Chondrocyte (in vitro differentiated cells): ENCODE measurements around the gene APC2. TPM values are rescaled to one million over a fixed set of nuclear protein-coding genes. Genes with fewer than 3 reads are reported as not detected.
"Not testable (repeated sequence)": the region's sequence is repeated elsewhere in the genome, so short reads cannot be mapped to it uniquely, and the experiment has no call there.

ENCODE experiments used
- DNase-seq: peaks from one replicate; pipeline ENCODE4 v3.0.0; 2021; ENCODE audit warnings: mixed read lengths, low spot score
- H3K27ac Mint-ChIP-seq: one replicate; pipeline ENCODE4 v1.8.0; 2021; ENCODE audit warnings: mild to moderate bottlenecking, moderate library complexity, mixed read lengths; ENCODE audit not compliant: unreplicated experiment
- H3K27me3 Mint-ChIP-seq: 2 replicates; pipeline ENCODE4 v1.8.0; 2021; ENCODE audit warnings: low read depth, mixed read lengths
- H3K36me3 Mint-ChIP-seq: 2 replicates; pipeline ENCODE4 v1.8.0; 2021; ENCODE audit warnings: low read depth, mixed read lengths
- H3K4me1 Mint-ChIP-seq: 2 replicates; pipeline ENCODE4 v1.8.0; 2021; ENCODE audit warnings: low read depth, mild to moderate bottlenecking, mixed read lengths
- H3K4me3 Mint-ChIP-seq: one replicate; pipeline ENCODE4 v1.8.0; 2021; ENCODE audit warnings: mild to moderate bottlenecking, moderate library complexity, mixed read lengths; ENCODE audit not compliant: unreplicated experiment
- H3K9me3 Mint-ChIP-seq: 2 replicates; pipeline ENCODE4 v1.8.0; 2021; ENCODE audit warnings: low read depth, mixed read lengths
- CTCF ChIP-seq: fragments of 200-600 bp; sonication (generic); IDR thresholded peaks from 2 replicates; pipeline ENCODE4 v1.5.0; 2021; ENCODE audit warnings: antibody characterized with exemption, mild to moderate bottlenecking, moderate library complexity
- total RNA-seq: library from RNA; stranded (reverse); gene quantifications from 3 replicates; pipeline ENCODE4 v1.2.1, GENCODE V29; 2021

Gene APC2
- total RNA-seq, 1 donor from 2014 or later, result 3.9 TPM

- Mint-ChIP-seq H3K27me3 (peaks cover 4% of the 10 kb centered on the region), H3K4me3 (no peak overlapping the region), H3K4me1 (no peaks in the 10 kb centered on the region), H3K27ac (no peak overlapping the region), H3K36me3 (no peaks in the 10 kb centered on the region), H3K9me3 (no peaks in the 10 kb centered on the region)
- no peak for TF ChIP-seq CTCF
- DNase-seq, result no peak
Observed at GRCh38 chr19:1495799-1496713, 46.1 kb downstream of the APC2 start.

- no peak overlapping the region for H3K27ac Mint-ChIP-seq
- no peaks in the 10 kb centered on the region for H3K9me3 Mint-ChIP-seq
- TF ChIP-seq CTCF, result no peak
- H3K27me3 Mint-ChIP-seq, result peaks cover under 1% of the 10 kb centered on the region
- DNase-seq, result no peak
- H3K36me3 Mint-ChIP-seq, result no peaks in the 10 kb centered on the region
- no peak overlapping the region for H3K4me3 Mint-ChIP-seq
- H3K4me1 Mint-ChIP-seq, result no peaks in the 10 kb centered on the region
Observed at GRCh38 chr19:1496714-1497577, 47.0 kb downstream of the APC2 start.

GRCh38 chr19:1497578-1498235 lies 47.8 kb downstream of the APC2 start:
- TF ChIP-seq CTCF, result no peak
- H3K9me3 Mint-ChIP-seq, result no peaks in the 10 kb centered on the region
- H3K36me3 Mint-ChIP-seq, result no peaks in the 10 kb centered on the region
- DNase-seq, result no peak
- no peak overlapping the region for H3K4me3 Mint-ChIP-seq
- no peaks in the 10 kb centered on the region for H3K4me1 Mint-ChIP-seq
- H3K27ac Mint-ChIP-seq, result no peak overlapping the region
- no peaks in the 10 kb centered on the region for H3K27me3 Mint-ChIP-seq

GRCh38 chr19:1499231-1499630 lies 49.3 kb downstream of the APC2 start:
- H3K27me3 Mint-ChIP-seq, H3K9me3 Mint-ChIP-seq, H3K36me3 Mint-ChIP-seq, H3K27ac Mint-ChIP-seq, H3K4me3 Mint-ChIP-seq, H3K4me1 Mint-ChIP-seq, DNase-seq: not testable (repeated sequence)

GRCh38 chr19:1501200-1501595 lies 51.3 kb downstream of the APC2 start:
- no peak for DNase-seq
- H3K27me3 Mint-ChIP-seq, result peaks cover 7% of the 10 kb centered on the region
- no peaks in the 10 kb centered on the region for H3K4me1 Mint-ChIP-seq
- TF ChIP-seq CTCF, result no peak
- no peak overlapping the region for H3K4me3 Mint-ChIP-seq
- no peaks in the 10 kb centered on the region for H3K36me3 Mint-ChIP-seq
- no peak overlapping the region for H3K27ac Mint-ChIP-seq
- H3K9me3 Mint-ChIP-seq, result no peaks in the 10 kb centered on the region
